SK-N-DZ (cell line): ENCODE data around the gene ZNF200.
"Not testable (repeated sequence)": the region's sequence is repeated elsewhere in the genome, so short reads cannot be mapped to it uniquely, and the experiment has no call there.

Source experiments
- DNase-seq: peaks from one replicate; pipeline ENCODE4 v3.0.0-alpha.2; 2015; ENCODE audit warnings: low spot score

ZNF200 gene

GRCh38 chr16:3198334-3199072 is 36.5 kb downstream of the ZNF200 start:
- no peak for DNase-seq

- not testable (repeated sequence) for DNase-seq
Observed at GRCh38 chr16:3197694-3198333, 37.1 kb downstream of the ZNF200 start.

GRCh38 chr16:3195975-3196374 is 39.0 kb downstream of the ZNF200 start:
- no peak for DNase-seq

GRCh38 chr16:3194792-3195191 is 40.2 kb downstream of the ZNF200 start:
- no peak for DNase-seq

- DNase-seq: no peak
Observed at GRCh38 chr16:3193221-3194212, 41.4 kb downstream of the ZNF200 start.

- DNase-seq: no peak
Observed at GRCh38 chr16:3192476-3193019, 42.4 kb downstream of the ZNF200 start.

- DNase-seq: no peak
Observed at GRCh38 chr16:3190949-3191353, 44.0 kb downstream of the ZNF200 start.

GRCh38 chr16:3189869-3190268 is 45.1 kb downstream of the ZNF200 start:
- no peak for DNase-seq

- peak; percentile 62 for DNase-seq
Observed at GRCh38 chr16:3188925-3189825, 45.8 kb downstream of the ZNF200 start.

GRCh38 chr16:3188675-3188924 is 46.4 kb downstream of the ZNF200 start:
- DNase-seq: no peak

- peak; percentile 68 for DNase-seq
Observed at GRCh38 chr16:3187798-3188674, 46.9 kb downstream of the ZNF200 start, which contains the start of gene OR1F1. TSS of gene OR1F1 (plus strand) at chr16:3188204.

- no peak for DNase-seq
Observed at GRCh38 chr16:3186946-3187690, 47.8 kb downstream of the ZNF200 start.

- DNase-seq: no peak
Observed at GRCh38 chr16:3183445-3184139, 51.4 kb downstream of the ZNF200 start.

- DNase-seq: peak; percentile 70
Observed at GRCh38 chr16:3182608-3183444, 52.1 kb downstream of the ZNF200 start.

- DNase-seq: not testable (repeated sequence)
Observed at GRCh38 chr16:3182293-3182607, 52.7 kb downstream of the ZNF200 start.

- DNase-seq: no peak
Observed at GRCh38 chr16:3180445-3180878, 54.5 kb downstream of the ZNF200 start.

GRCh38 chr16:3179651-3180050 is 55.3 kb downstream of the ZNF200 start:
- no peak for DNase-seq
